ENCODE results near the gene GATD1.
A peak's percentile ranks its signal among the peaks of the same experiment; 100 is the strongest.

GATD1 gene

DNA sequence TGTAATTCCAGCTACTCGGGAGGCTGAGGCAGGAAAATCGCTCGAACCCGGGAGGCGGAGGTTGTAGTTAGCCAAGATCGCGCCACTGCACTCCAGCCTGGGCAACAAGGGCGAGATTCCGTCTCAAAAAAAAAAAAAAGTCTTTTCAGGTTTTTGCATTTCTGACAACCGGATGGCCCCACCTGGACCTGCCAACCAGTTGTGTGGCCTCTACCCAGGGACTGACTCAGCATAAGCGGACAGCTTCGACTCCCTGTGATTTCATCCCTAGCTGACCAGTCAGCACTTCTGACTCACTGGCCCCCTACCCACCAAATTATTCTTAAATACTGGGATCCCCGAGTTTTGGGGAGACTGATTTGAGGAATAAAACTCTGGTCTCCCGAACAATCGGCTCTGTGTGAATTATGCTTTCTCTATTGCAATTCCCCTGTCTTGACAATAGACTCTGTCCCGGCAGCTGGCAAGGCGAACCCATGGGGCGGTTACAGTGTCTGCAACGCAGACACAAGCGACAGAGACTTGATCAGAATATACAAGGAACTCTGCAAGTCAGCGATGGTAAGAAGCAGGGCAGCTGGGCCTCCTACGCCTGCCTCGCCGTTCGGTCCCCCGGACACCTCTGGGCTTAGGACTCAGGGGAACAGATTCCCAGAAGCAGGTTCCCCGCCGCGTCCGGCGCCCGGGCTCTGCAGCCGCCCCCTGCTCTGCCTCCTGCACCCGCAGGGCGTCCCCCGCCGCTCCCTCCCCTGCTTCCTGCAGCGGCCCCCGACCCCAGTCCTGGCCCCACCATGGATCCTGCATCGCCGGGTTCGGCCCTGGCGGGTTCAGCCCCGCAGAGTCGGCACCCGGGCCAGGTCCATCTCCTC, 30.8 kb downstream of the GATD1 start:
- TF ChIP-seq ZFP3 (CRISPR knock-in tag; IDR thresholded peaks at IDR 0.05) (no peak), BACH2 (CRISPR knock-in tag; IDR thresholded peaks at IDR 0.05; ENCODE audit: borderline replicate concordance) (no peak), ZNF565 (CRISPR knock-in tag; conservative IDR thresholded peaks at IDR 0.05; ENCODE audit: low read depth) (no peak), ARNTL (CRISPR knock-in tag; IDR thresholded peaks at IDR 0.05; ENCODE audit: borderline replicate concordance, low read depth) (no peak), CSDC2 (CRISPR knock-in tag; IDR thresholded peaks at IDR 0.05) (no peak), TOX (CRISPR knock-in tag; IDR thresholded peaks at IDR 0.05; ENCODE audit: borderline replicate concordance) (no peak), ZNF8 (CRISPR knock-in tag; IDR thresholded peaks at IDR 0.05) (no peak), ZC3H10 (CRISPR knock-in tag; IDR thresholded peaks at IDR 0.05) (no peak), ZNF70 (CRISPR knock-in tag; IDR thresholded peaks at IDR 0.05) (no peak), TCF4 (CRISPR knock-in tag; IDR thresholded peaks at IDR 0.05; ENCODE audit: borderline replicate concordance) (no peak), ISL1 (CRISPR knock-in tag; IDR thresholded peaks at IDR 0.05) (no peak), ZFP30 (CRISPR knock-in tag; IDR thresholded peaks at IDR 0.05) (no peak), GLIS3 (CRISPR knock-in tag; IDR thresholded peaks at IDR 0.05) (no peak), OSR1 (CRISPR knock-in tag; IDR thresholded peaks at IDR 0.05) (no peak), PPARA (CRISPR knock-in tag; IDR thresholded peaks at IDR 0.05; ENCODE audit: borderline replicate concordance) (no peak), ESRRG (CRISPR knock-in tag; IDR thresholded peaks at IDR 0.05) (no peak)
- TF ChIP-seq, protein P1, sequence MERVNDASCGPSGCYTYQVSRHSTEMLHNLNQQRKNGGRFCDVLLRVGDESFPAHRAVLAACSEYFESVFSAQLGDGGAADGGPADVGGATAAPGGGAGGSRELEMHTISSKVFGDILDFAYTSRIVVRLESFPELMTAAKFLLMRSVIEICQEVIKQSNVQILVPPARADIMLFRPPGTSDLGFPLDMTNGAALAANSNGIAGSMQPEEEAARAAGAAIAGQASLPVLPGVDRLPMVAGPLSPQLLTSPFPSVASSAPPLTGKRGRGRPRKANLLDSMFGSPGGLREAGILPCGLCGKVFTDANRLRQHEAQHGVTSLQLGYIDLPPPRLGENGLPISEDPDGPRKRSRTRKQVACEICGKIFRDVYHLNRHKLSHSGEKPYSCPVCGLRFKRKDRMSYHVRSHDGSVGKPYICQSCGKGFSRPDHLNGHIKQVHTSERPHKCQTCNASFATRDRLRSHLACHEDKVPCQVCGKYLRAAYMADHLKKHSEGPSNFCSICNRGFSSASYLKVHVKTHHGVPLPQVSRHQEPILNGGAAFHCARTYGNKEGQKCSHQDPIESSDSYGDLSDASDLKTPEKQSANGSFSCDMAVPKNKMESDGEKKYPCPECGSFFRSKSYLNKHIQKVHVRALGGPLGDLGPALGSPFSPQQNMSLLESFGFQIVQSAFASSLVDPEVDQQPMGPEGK (CRISPR knock-in tag; IDR thresholded peaks at IDR 0.05; ENCODE audit: borderline replicate concordance) = no peak
- TF ChIP-seq, protein P2, sequence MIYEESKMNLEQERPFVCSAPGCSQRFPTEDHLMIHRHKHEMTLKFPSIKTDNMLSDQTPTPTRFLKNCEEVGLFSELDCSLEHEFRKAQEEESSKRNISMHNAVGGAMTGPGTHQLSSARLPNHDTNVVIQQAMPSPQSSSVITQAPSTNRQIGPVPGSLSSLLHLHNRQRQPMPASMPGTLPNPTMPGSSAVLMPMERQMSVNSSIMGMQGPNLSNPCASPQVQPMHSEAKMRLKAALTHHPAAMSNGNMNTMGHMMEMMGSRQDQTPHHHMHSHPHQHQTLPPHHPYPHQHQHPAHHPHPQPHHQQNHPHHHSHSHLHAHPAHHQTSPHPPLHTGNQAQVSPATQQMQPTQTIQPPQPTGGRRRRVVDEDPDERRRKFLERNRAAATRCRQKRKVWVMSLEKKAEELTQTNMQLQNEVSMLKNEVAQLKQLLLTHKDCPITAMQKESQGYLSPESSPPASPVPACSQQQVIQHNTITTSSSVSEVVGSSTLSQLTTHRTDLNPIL (CRISPR knock-in tag; IDR thresholded peaks at IDR 0.05; ENCODE audit: low read depth) = no peak
- TF ChIP-seq, protein P3, sequence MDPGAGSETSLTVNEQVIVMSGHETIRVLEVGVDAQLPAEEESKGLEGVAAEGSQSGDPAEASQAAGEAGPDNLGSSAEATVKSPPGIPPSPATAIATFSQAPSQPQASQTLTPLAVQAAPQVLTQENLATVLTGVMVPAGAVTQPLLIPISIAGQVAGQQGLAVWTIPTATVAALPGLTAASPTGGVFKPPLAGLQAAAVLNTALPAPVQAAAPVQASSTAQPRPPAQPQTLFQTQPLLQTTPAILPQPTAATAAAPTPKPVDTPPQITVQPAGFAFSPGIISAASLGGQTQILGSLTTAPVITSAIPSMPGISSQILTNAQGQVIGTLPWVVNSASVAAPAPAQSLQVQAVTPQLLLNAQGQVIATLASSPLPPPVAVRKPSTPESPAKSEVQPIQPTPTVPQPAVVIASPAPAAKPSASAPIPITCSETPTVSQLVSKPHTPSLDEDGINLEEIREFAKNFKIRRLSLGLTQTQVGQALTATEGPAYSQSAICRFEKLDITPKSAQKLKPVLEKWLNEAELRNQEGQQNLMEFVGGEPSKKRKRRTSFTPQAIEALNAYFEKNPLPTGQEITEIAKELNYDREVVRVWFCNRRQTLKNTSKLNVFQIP (CRISPR knock-in tag; IDR thresholded peaks at IDR 0.05; ENCODE audit: borderline replicate concordance, low read depth) = no peak
- TF ChIP-seq, protein P4, sequence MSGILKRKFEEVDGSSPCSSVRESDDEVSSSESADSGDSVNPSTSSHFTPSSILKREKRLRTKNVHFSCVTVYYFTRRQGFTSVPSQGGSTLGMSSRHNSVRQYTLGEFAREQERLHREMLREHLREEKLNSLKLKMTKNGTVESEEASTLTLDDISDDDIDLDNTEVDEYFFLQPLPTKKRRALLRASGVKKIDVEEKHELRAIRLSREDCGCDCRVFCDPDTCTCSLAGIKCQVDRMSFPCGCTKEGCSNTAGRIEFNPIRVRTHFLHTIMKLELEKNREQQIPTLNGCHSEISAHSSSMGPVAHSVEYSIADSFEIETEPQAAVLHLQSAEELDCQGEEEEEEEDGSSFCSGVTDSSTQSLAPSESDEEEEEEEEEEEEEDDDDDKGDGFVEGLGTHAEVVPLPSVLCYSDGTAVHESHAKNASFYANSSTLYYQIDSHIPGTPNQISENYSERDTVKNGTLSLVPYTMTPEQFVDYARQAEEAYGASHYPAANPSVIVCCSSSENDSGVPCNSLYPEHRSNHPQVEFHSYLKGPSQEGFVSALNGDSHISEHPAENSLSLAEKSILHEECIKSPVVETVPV (CRISPR knock-in tag; IDR thresholded peaks at IDR 0.05) = no peak
- peak; percentile 59 for ATAC-seq

DNA sequence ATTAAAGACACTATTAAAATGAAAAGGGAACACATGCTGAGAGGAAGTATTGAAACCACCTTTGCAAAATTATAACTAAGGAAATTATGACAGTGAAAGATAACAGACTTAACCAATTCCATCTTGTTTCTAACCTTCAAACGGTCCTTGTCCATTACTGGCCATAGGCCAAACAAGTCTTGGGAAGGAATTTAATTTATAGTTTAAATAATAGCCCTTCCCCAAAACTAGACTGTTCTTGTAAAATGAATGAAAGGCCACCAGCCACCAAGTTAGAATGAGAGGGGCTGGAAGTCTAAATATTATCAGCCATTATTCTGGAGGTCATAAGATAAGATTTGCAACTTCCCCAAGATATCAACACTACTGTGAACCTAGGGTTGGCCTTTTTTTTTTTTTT, 31.9 kb downstream of the GATD1 start:
- ATAC-seq = no peak
- TF ChIP-seq ZNF8 (CRISPR knock-in tag; IDR thresholded peaks at IDR 0.05) = no peak
- TF ChIP-seq ESRRG (CRISPR knock-in tag; IDR thresholded peaks at IDR 0.05) = no peak
- TF ChIP-seq ZNF565 (CRISPR knock-in tag; conservative IDR thresholded peaks at IDR 0.05; ENCODE audit: low read depth) = no peak
- no peak for TF ChIP-seq RARB (CRISPR knock-in tag; IDR thresholded peaks at IDR 0.05)
- TF ChIP-seq ZFP30 (CRISPR knock-in tag; IDR thresholded peaks at IDR 0.05) = no peak
- no peak for TF ChIP-seq ARNTL (CRISPR knock-in tag; IDR thresholded peaks at IDR 0.05; ENCODE audit: borderline replicate concordance, low read depth)
- TF ChIP-seq, protein P3 (CRISPR knock-in tag; IDR thresholded peaks at IDR 0.05; ENCODE audit: borderline replicate concordance, low read depth) = no peak
- no peak for TF ChIP-seq BACH2 (CRISPR knock-in tag; IDR thresholded peaks at IDR 0.05; ENCODE audit: borderline replicate concordance)
- TF ChIP-seq ZNF70 (CRISPR knock-in tag; IDR thresholded peaks at IDR 0.05) = no peak
- TF ChIP-seq TCF4 (CRISPR knock-in tag; IDR thresholded peaks at IDR 0.05; ENCODE audit: borderline replicate concordance) = no peak
- TF ChIP-seq TOX (CRISPR knock-in tag; IDR thresholded peaks at IDR 0.05; ENCODE audit: borderline replicate concordance) = no peak
- TF ChIP-seq, protein P4 (CRISPR knock-in tag; IDR thresholded peaks at IDR 0.05) = no peak
- no peak for TF ChIP-seq ISL1 (CRISPR knock-in tag; IDR thresholded peaks at IDR 0.05)
- TF ChIP-seq ZC3H10 (CRISPR knock-in tag; IDR thresholded peaks at IDR 0.05) = no peak
- no peak for TF ChIP-seq CSDC2 (CRISPR knock-in tag; IDR thresholded peaks at IDR 0.05)
- no peak for TF ChIP-seq GLIS3 (CRISPR knock-in tag; IDR thresholded peaks at IDR 0.05)
- TF ChIP-seq, protein P2 (CRISPR knock-in tag; IDR thresholded peaks at IDR 0.05; ENCODE audit: low read depth) = no peak
- TF ChIP-seq, protein P5, sequence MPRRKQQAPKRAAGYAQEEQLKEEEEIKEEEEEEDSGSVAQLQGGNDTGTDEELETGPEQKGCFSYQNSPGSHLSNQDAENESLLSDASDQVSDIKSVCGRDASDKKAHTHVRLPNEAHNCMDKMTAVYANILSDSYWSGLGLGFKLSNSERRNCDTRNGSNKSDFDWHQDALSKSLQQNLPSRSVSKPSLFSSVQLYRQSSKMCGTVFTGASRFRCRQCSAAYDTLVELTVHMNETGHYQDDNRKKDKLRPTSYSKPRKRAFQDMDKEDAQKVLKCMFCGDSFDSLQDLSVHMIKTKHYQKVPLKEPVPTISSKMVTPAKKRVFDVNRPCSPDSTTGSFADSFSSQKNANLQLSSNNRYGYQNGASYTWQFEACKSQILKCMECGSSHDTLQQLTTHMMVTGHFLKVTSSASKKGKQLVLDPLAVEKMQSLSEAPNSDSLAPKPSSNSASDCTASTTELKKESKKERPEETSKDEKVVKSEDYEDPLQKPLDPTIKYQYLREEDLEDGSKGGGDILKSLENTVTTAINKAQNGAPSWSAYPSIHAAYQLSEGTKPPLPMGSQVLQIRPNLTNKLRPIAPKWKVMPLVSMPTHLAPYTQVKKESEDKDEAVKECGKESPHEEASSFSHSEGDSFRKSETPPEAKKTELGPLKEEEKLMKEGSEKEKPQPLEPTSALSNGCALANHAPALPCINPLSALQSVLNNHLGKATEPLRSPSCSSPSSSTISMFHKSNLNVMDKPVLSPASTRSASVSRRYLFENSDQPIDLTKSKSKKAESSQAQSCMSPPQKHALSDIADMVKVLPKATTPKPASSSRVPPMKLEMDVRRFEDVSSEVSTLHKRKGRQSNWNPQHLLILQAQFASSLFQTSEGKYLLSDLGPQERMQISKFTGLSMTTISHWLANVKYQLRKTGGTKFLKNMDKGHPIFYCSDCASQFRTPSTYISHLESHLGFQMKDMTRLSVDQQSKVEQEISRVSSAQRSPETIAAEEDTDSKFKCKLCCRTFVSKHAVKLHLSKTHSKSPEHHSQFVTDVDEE (CRISPR knock-in tag; IDR thresholded peaks at IDR 0.05) = no peak

Data from SK-N-SH treated with all-trans-retinoic acid at 6 μM for 48 hours (cell line).